ENCODE data around the gene PRR19.
"Not testable (repeated sequence)": the region's sequence is repeated elsewhere in the genome, so short reads cannot be mapped to it uniquely, and the experiment has no call there.

The PRR19 gene

DNA sequence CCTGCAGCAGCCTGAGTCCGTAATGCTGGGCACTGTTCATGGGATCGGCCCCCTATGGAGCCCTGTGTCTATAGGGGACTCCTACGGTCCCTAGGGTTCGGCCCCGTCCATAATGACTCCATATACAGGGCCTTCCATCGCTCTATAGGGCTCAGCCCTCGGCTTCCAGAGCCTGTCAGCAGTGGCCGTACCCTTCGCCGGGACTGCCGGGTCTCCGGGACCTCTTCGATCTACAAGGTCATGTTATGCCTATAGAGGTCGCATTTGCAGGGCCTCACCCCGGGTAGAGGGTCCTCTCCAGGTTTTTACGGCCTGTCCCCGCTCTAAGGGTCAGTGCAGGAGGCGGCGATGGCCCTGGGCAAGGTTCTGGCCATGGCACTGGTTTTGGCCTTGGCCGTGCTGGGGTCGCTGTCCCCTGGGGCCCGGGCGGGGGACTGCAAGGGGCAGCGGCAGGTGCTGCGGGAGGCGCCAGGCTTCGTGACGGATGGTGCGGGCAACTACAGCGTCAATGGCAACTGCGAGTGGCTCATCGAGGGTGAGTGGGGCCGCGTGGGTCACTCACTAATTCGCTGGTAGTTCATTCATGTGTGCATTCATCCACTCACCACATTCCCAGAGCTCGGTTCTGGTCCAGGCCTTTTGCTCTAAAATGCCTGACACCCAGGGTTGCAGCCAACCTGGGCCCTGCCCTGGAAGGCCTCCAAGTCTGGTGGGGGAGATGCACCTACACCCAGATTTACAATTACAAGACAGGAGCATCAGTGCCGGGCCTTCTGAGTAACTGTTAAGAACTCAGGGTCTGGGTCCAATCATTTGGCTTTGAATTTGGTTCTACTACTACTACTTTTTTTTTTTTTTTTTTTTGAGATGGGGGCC, 24.2 kb downstream of the PRR19 start:
- DNase-seq (ENCODE audit: low read depth): no peak

DNA sequence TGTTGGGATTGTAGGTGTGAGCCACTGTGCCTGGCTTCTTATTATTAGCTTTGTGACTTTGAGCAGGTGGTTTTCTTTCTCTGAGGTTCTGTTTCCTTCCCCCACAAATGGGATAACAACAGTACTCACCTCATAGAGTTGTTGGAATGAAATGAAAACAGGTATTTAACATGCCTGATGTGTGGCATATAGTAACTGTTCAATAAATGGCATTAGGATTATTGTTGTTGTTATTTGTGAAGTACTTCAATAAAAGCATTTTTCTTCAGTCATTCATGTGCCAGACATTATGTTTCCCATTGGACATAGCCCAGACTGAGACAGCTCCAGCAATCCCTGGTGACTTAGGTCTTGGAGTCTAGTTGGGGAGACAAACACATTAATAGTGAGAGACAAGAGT, 25.0 kb downstream of the PRR19 start:
- DNase-seq (ENCODE audit: low read depth): no peak

DNA sequence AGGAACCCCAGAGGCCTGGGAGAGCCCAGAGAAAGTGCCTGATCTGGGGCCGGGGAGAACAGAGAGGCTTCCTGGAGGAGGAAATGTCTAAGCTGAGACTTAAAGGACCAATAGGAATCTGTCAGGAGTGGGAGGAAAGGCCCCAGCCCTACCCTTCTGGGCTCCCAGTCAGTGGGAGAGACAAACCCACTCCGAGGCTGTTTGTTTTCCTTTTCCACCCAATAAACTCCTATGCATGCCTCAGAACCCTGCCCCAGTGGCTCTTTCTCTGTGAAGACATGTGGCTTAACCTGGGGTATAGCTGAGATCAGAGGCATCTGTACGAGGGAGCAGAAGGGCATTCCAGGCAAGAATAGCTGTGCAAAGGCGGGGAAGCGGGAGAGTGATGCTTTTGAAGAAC, 25.4 kb downstream of the PRR19 start:
- no peak for DNase-seq (ENCODE audit: low read depth)

DNA sequence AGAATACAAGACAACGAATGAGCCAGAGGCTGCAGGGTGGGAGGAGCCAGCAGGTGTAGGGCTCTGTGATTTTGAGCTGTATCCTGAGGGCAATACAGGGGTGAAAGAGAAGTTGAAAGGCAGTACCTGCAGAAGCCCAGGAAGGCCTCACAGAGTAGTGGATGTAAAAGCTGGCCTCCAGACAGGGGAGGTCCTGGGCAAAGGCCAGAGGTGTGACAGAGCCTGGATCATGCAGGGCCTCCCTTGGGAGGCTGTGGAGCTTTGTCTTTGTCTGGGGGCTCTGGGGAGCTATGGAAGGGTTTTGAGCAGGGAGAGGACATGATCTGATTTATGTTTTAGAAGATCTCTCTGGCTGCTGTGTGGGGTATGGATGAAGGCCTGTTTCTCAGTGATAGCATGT, 26.2 kb downstream of the PRR19 start:
- no peak for DNase-seq (ENCODE audit: low read depth)

DNA sequence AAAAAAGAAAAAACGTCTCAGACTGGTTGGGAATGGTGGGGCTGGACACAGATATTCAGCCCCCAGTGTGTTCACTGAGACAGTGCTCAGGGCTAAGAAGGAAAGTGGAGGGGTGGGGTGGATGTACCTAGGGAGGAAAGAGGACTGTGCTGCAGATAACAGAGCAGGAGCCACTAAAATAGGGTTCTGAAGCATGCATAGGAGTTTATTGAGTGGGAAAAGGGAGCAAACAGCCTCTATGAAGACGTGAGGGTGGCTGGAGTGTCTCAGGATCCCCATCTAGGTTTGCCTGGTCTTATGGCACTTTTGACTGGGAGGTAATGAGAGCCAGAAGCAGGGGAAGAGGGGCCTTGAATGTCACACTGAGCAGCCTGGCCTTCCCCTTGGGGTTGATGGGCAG, 26.9 kb downstream of the PRR19 start:
- no peak for DNase-seq (ENCODE audit: low read depth)

DNA sequence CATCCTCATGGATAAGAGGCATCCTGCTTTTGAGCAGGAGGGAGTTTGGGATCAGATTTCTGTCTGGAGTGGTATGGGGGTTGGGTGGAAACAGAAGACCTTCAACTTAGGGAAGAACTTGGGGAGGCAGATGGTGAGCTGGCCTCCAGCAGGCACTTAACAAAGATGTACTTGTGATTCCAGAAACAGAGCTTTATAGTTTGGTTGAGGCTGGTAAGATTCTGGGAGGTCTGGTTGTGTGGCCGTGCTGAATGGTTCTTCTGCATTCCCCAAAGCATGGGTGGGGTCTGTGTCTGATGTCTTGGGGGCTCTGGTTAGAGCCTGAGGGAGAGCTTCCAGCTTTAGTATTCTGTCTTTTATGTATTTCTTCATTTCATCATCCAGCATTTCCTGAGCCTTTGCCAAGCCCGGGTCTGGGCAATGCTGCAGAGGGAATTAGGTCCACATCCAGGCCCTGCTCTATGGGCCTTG, 28.3 kb downstream of the PRR19 start:
- DNase-seq (ENCODE audit: low read depth): no peak

DNA sequence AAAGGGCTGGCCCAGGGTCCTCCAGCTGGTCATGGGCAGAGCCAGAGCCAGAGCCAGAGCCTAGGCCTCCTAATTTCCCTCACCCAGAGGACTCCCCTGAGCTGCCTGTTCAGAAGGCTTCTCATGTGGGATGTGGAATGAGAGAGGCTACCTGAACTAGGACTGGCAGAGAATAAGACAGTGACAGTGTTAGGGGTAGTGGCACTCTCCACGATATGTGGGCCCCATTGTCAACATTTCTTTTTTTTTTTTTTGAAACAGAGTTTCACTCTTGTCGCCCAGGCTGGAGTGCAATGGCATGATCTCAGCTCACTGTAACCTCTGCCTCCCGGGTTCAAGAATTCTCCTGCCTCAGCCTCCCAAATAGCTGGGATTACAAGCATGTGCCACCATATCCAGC, 29.4 kb downstream of the PRR19 start:
- DNase-seq (ENCODE audit: low read depth): not testable (repeated sequence)

DNA sequence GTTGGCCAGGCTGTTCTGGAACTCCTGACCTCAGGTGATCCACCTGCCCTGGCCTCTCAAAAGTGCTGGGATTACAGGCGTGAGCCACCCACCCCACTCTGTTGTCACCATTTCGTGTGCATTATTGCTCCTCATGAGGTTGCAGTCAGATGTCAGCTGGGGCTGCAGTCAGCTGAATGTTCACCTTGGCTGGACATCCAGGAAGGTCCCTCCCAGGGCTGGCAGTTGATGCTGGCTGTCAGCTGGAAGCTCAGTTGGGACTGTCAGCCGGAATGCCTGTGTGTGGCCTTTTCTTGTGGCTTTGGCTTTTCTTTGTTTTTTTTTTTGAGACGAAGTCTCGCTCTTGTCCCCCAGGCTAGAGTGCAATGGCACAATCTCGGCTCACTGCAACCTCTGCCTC, 30.1 kb downstream of the PRR19 start:
- no peak for DNase-seq (ENCODE audit: low read depth)

DNA sequence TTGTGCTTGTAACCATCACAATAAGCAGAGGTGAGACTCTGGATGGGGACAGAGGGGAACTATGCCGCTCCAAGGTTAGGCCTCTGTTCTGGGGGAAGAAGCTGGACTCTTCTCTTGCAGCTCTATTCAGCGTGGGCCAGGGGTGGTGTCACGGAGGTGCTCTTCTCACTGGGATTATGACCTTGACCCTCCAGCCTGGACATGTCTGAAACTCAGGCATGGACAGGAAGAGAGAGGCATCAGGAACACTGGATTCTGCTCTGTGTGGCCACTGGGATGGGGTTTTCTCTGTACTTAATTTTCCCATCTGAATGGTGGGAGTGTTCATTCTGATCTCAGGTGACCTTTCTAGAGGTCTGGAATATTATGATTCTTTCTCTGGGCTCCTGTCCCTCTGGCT, 31.1 kb downstream of the PRR19 start:
- no peak for DNase-seq (ENCODE audit: low read depth)

DNA sequence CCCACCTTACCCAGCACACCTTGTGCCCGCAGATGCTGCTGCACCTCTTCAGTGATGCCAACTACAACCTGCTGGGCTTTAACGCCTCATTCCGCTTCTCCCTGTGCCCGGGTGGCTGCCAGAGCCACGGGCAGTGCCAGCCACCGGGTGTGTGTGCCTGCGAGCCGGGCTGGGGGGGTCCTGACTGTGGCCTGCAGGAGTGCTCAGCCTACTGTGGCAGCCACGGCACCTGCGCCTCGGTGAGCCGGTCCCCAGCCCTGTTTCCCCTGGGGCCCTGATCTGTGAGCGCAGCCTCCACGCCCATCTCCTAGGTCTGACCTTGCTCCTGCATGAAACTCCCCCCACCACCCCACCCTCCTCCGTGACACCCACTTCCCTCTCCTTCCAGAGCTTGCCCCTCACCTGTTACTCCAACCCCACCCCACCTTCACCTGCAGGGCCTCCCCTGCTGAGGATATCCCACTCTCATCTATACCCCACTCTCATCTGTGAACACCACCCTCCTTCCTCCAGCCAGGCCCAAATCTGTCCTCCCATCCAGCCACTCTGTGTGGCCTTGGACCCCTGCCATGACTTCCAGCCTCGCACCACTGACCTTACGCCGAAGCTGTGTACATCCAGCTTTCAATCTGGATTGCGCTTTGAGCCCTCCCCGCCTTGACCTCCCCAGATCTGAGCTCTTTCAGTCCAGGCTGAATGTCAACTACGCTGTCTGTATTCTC, 32.2 kb downstream of the PRR19 start:
- no peak for DNase-seq (ENCODE audit: low read depth)

DNA sequence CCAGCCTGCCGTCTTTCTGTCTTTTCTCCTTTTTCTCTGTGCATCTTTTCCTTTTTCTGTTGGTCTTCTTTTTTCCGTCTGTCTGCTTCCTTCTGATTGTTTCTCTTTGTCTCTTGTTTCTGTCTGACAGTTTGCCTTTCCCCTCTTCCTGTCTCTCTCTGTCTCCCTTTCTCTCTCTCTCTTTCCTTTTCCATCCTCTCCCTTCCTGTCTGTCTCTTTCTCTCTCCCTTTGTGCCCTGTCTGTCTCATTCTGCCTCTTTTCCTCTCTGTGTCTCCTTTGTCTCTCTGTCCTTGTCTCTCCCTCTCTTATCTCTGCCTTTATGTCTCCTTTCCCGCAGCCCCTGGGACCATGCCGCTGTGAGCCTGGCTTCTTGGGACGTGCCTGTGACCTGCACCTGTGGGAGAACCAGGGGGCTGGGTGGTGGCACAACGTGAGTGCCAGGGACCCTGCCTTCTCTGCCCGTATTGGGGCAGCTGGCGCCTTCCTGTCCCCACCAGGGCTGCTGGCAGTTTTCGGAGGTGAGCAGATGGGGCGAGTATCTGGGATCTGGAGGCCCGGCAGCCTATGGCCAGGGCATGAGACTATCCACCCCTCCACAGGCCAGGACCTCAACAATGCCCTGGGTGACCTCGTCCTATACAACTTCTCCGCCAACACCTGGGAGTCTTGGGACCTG, 32.9 kb downstream of the PRR19 start:
- no peak for DNase-seq (ENCODE audit: low read depth)

DNA sequence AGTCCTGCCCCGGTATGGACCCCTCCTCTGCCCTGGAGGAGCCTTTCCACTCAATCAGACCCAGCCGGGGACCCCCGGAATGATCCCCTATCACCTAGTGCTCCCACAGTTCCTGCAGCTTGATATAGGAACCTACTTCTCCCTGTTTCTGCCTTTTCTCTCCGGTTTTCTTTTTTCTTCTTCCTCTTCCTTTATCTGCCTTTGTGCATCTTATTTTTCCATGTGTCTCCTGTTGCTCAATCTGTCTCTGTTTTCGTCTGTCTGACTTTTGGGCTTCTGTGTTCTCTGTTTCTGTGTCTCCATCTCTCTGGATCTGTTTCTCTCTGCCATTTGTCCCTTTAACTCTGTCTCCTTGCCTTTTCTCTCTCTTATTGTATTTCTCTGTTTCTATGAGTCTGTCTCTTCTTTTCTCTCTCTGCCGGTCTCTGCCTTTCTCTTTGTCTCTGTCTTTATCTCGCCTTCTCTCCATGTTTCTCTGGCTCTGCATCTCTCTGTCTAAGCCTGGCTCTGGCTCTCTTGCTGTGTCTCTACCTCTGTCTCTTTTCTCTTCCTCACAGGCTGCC, 33.5 kb downstream of the PRR19 start:
- no peak for DNase-seq (ENCODE audit: low read depth)

DNA sequence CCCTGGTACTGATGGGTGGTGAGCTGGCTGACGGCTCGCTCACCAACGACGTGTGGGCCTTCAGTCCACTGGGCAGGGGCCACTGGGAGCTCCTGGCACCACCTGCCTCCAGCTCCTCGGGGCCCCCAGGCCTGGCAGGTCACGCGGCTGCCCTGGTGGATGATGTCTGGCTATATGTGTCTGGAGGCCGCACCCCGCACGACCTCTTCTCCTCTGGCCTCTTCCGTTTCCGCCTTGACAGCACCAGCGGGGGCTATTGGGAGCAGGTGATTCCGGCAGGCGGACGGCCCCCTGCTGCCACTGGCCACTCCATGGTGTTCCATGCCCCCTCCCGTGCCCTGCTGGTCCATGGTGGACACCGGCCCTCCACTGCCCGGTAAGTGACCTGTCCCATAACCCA, 34.0 kb downstream of the PRR19 start:
- no peak for DNase-seq (ENCODE audit: low read depth)

DNA sequence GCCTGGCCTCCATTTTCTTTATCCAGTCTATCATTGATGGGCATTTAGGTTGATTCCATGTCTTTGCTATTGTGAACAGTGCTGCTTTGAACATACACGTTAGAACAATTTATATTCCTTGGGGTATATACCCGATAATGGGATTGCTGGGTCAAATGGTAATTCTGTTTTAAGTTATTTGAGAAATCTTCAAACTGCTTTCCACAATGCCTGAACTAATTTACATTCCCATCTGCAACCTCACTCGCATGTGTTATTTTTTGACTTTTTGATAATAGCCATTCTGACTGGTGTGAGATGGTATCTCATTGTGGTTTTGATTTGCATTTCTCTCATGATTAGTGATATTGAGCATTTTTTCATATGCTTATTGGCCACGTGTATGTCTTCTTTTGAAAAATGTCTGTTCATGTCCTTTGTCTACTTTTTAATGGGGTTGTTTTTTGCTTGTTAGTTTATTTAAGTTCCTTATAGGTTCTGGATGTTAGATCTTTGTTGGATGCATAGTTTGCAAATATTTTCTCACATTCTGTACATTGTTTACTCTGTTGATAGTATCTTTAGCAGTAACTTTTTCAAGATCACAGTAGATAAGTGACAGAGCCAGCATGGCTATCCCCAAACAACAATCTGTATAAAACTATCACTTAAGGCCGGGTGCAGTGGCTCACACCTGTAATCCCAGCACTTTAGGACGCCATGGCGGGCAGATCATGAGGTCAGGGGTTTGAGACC, 37.4 kb downstream of the PRR19 start:
- not testable (repeated sequence) for DNase-seq (ENCODE audit: low read depth)

DNA sequence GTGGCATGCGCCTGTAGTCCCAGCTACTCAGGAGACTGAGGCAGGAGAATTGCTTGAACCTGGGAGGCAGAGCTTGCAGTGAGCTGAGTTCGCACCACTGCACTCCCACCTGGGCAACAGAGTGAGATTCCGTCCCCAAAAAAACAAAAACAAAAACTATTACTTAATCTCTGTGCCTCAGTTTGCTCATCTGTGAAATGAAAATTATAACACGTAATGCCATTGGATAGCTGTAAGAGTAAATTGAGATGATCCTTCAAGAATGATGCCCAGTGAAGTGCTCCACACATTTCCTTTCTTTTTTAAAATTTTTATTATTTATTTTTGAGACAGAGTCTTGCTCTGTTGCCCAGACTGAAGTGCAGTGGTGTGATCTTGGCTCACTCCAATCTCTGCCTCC, 38.0 kb downstream of the PRR19 start:
- DNase-seq (ENCODE audit: low read depth): not testable (repeated sequence)

DNA sequence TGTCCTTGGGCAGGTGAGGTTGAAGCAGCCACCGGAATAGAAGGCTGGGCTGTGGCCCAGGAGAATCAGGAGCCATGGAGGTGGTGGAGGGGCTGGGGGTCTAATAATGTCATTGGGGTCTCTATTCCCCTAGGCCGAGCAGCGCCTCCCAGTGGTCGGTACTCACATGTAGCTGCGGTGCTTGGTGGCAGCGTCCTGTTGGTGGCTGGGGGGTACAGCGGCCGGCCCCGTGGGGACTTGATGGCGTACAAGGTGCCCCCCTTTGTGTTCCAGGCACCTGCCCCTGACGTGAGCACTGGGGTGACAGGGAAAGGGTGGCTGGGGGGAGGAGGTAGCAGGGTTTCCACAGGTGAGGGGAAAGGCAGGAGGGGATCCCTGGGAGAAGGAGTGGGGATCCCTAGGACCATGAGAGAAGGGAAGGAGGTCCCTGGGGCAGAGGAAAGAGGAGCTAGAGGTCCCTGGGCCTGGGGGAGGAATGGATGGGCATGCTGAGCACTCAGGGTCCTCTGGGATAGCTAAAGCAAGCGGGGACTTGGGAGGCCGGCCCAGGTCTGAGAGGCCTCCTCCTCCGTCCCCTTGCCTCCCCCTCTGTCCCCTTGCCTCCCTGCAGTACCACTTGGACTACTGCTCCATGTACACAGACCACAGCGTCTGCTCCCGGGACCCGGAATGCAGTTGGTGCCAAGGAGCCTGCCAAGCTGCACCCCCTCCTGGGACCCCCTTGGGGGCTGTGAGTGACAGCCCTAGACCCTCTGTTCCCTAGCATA, 41.6 kb downstream of the PRR19 start:
- no peak for DNase-seq (ENCODE audit: low read depth)

DNA sequence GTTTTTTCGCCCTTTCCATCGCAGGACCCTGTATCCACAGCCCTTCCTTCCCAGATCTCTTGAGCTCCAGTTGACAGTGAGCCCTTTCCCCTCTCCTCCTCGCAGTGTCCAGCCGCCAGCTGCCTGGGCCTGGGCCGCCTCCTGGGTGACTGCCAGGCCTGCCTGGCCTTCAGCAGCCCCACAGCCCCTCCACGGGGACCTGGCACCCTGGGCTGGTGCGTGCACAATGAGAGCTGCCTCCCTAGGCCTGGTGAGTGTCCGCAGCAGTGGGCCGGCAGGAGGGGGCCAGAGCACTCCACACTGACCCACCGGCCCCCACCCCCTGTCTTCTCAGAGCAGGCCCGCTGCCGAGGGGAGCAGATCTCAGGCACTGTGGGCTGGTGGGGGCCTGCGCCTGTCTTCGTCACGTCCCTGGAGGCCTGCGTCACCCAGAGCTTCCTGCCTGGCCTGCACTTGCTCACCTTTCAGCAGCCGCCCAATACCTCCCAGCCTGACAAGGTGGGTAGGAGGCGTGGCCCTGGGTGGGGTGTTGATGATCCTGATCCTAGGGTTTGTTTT, 42.5 kb downstream of the PRR19 start:
- no peak for DNase-seq (ENCODE audit: low read depth)

DNA sequence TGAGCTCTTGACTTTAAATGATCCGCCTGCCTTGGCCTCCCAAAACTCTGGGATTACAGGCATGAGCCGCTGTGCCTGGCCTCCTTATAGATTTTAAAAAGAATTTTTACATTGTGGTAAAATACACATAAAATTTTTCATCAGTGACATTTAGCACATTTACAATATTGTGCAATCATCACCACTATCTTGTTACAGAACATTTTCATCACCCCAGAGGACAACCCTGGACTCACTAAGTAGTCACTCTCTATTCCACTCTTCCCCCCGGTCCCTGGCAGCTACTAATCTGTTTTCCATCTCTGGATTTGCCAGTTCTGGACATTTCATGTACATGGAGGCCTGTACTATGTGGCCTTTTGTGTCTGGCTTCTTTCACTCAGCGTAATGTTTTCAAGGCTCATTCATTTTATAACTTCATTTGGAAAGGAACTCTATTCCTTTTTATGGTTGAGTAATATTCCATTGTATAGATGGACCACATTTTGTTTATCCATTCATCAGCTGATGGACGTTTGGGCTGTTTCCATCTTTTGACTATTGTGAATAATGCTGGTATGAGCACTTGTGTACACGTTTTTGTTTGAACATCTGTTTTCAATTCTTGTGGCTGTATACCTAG, 43.4 kb downstream of the PRR19 start:
- DNase-seq (ENCODE audit: low read depth): no peak

DNA sequence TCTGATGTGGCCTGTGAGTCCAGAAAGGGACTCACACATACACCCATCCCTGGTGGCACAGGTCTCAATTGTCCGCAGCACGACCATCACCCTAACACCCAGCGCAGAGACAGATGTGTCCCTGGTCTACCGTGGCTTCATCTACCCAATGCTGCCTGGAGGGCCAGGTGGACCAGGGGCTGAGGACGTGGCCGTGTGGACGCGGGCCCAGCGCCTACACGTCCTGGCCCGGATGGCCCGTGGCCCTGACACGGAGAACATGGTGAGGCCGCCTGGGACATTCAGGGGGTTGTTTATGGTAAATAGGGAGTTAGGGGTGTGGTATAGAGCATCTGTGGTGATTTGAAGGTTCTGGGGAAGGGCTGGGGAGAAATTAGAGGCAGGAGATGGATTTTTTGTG, 46.3 kb downstream of the PRR19 start:
- DNase-seq (ENCODE audit: low read depth): no peak
